SK-N-SH (cell line): ENCODE data around the gene CFAP99. TPM values are rescaled to one million over a fixed set of nuclear protein-coding genes. Genes with fewer than 3 reads are reported as not detected.

ENCODE experiments used
- CTCF ChIA-PET: fragments of 300-600, 350-600 bp; formaldehyde crosslinking; extraction: SDS; loops from one replicate; lab custom pipeline; 2021; lab: Yijun Ruan, JAX
- POLR2A ChIA-PET: fragments of 350-600 bp; sonication (Branson Sonifier 250); formaldehyde crosslinking; extraction: SDS; loops from one replicate; lab custom pipeline; 2020; ENCODE audit warnings: antibody characterized with exemption, inconsistent platforms; lab: Yijun Ruan, JAX
- DNase-seq: peaks from one replicate; pipeline ENCODE4 v3.0.0; 2012
- H2AFZ ChIP-seq: fragments of 200-600 bp; sonication (generic); 2 replicates; pipeline ENCODE4 v1.8.1; 2016; ENCODE audit warnings: antibody characterized with exemption, mild to moderate bottlenecking, low read depth
- H3F3A ChIP-seq: fragments of 200-600 bp; sonication (generic); replicated peaks from 2 replicates; pipeline ENCODE3; 2016; ENCODE audit warnings: antibody characterized with exemption, mild to moderate bottlenecking; ENCODE audit not compliant: insufficient read depth
- H3K27ac ChIP-seq, 2 experiments: fragments of 200-500 bp in 1 of 2; fragments of 200-600 bp in 1 of 2; sonication (Bioruptor generic) in 1 of 2; sonication (generic), shearing (Covaris generic) in 1 of 2; 2 replicates each; pipeline versions ENCODE4 v1.5.1 to v1.6.1; 2014 to 2016; ENCODE audit warnings: low read depth in 2 of 2, inconsistent platforms in 1 of 2, low read length in 1 of 2, mild to moderate bottlenecking in 1 of 2, mixed read lengths in 1 of 2
- H3K27me3 ChIP-seq: fragments of 200-600 bp; sonication (generic), shearing (Covaris generic); 2 replicates; pipeline ENCODE4 v1.6.1; 2016; ENCODE audit warnings: mixed run types; ENCODE audit not compliant: insufficient read depth
- H3K36me3 ChIP-seq, 2 experiments: fragments of 200-500 bp in 1 of 2; fragments of 200-600 bp in 1 of 2; sonication (Bioruptor generic) in 1 of 2; sonication (generic) in 1 of 2; replicated peaks in 1 of 2; 2 replicates each; pipeline versions ENCODE3 to v1.5.1; 2014 to 2016; ENCODE audit warnings: low read length in 1 of 2, mild to moderate bottlenecking in 1 of 2; ENCODE audit not compliant: insufficient read depth in 2 of 2, control insufficient read depth in 1 of 2
- H3K4me1 ChIP-seq, 2 experiments: fragments of 200-500 bp in 1 of 2; fragments of 200-600 bp in 1 of 2; sonication (Bioruptor generic) in 1 of 2; sonication (generic), shearing (Covaris generic) in 1 of 2; 2 replicates each; pipeline versions ENCODE4 v1.5.1 to v1.6.1; 2014 to 2016; ENCODE audit warnings: low read depth in 1 of 2, low read length in 1 of 2, mixed run types in 1 of 2; ENCODE audit not compliant: insufficient read depth in 2 of 2, control insufficient read depth in 1 of 2
- H3K4me2 ChIP-seq: fragments of 200-600 bp; sonication (generic), shearing (Covaris generic); 2 replicates; pipeline ENCODE4 v1.6.1; 2017; ENCODE audit warnings: mixed run types
- H3K4me3 ChIP-seq, 2 experiments: fragments of 200-500 bp in 1 of 2; fragments of 200-600 bp in 1 of 2; sonication (Bioruptor generic) in 1 of 2; sonication (generic), shearing (Covaris generic) in 1 of 2; 2 replicates each; pipeline versions ENCODE4 v1.5.1 to v1.8.1; 2014 to 2016; ENCODE audit warnings: low read depth in 2 of 2, inconsistent platforms in 1 of 2, low read length in 1 of 2, mild to moderate bottlenecking in 1 of 2, mixed read lengths in 1 of 2, moderate library complexity in 1 of 2
- H3K79me2 ChIP-seq: fragments of 200-600 bp; sonication (generic); 2 replicates; pipeline ENCODE4 v1.8.1; 2017; ENCODE audit warnings: mild to moderate bottlenecking; ENCODE audit not compliant: insufficient read depth
- H3K9ac ChIP-seq: fragments of 200-600 bp; sonication (generic); 2 replicates; pipeline ENCODE4 v1.6.1; 2017; ENCODE audit warnings: mixed run types
- H3K9me2 ChIP-seq: fragments of 200-600 bp; sonication (generic); 2 replicates; pipeline ENCODE4 v1.6.1; 2017; ENCODE audit warnings: mixed run types
- H3K9me3 ChIP-seq: fragments of 200-600 bp; sonication (generic); 2 replicates; pipeline ENCODE4 v1.6.1; 2017; ENCODE audit warnings: mixed run types, mild to moderate bottlenecking, moderate library complexity
- H4K20me1 ChIP-seq: fragments of 200-600 bp; sonication (generic); 2 replicates; pipeline ENCODE4 v1.6.1; 2017; ENCODE audit warnings: mild to moderate bottlenecking, mixed run types; ENCODE audit not compliant: insufficient read depth
- CHD2 ChIP-seq: fragments of 150-350 bp; IDR thresholded peaks from 2 replicates; pipeline ENCODE4 v1.6.1; 2018; ENCODE audit warnings: low read length; ENCODE audit not compliant: partially characterized antibody
- CTCF ChIP-seq: fragments of 200-600 bp; sonication (generic); IDR thresholded peaks from 2 replicates; pipeline ENCODE4 v1.6.1; 2017; ENCODE audit warnings: antibody characterized with exemption, mild to moderate bottlenecking, moderate library complexity
- ELF1 ChIP-seq: IDR thresholded peaks from 2 replicates; pipeline ENCODE4 v1.4.0; 2012
- EP300 ChIP-seq, 2 experiments: IDR thresholded peaks; 2 replicates each; pipeline versions ENCODE4 v1.4.0 to v1.6.1; 2012; ENCODE audit warnings: borderline replicate concordance in 1 of 2, low read depth in 1 of 2, low read length in 1 of 2
- FOSL2 ChIP-seq: IDR thresholded peaks from 2 replicates; pipeline ENCODE4 v1.4.0; 2012; ENCODE audit warnings: low read depth, mild to moderate bottlenecking, moderate library complexity, borderline replicate concordance
- FOXJ3 ChIP-seq: sonication (generic); formaldehyde crosslinking; IDR thresholded peaks from 2 replicates; pipeline ENCODE4 v1.5.1; 2020; ENCODE audit warnings: mild to moderate bottlenecking, missing genetic modification reagents
- FOXM1 ChIP-seq: IDR thresholded peaks from 2 replicates; pipeline ENCODE4 v1.4.0; 2012; ENCODE audit warnings: low read depth, mild to moderate bottlenecking
- JUND ChIP-seq: IDR thresholded peaks from 2 replicates; pipeline ENCODE4 v1.4.0; 2012
- MAX ChIP-seq: IDR thresholded peaks from 2 replicates; pipeline ENCODE4 v1.4.0; 2012; ENCODE audit warnings: low read depth
- MEF2A ChIP-seq: IDR thresholded peaks from 2 replicates; pipeline ENCODE4 v1.4.0; 2012; ENCODE audit warnings: low read depth, borderline replicate concordance
- MXI1 ChIP-seq: IDR thresholded peaks from 2 replicates; pipeline ENCODE4 v1.6.1; 2012; ENCODE audit warnings: mild to moderate bottlenecking, low read depth, low read length, improper control_type of control experiment
- RAD21 ChIP-seq: IDR thresholded peaks from 2 replicates; pipeline ENCODE4 v1.6.1; 2012; ENCODE audit warnings: mild to moderate bottlenecking, low read length
- RCOR1 ChIP-seq: fragments of 150-350 bp; IDR thresholded peaks from 2 replicates; pipeline ENCODE4 v1.6.1; 2017; ENCODE audit warnings: antibody characterized with exemption, low read length
- REST ChIP-seq: IDR thresholded peaks from 2 replicates; pipeline ENCODE4 v1.6.1; 2012; ENCODE audit warnings: mild to moderate bottlenecking, low read depth, low read length, moderate library complexity
- RFX5 ChIP-seq: IDR thresholded peaks from 2 replicates; pipeline ENCODE4 v1.6.1; 2012; ENCODE audit warnings: mild to moderate bottlenecking, improper control_type of control experiment, low read length
- TEAD4 ChIP-seq: IDR thresholded peaks from 2 replicates; pipeline ENCODE4 v1.4.0; 2012; ENCODE audit warnings: mild to moderate bottlenecking, borderline replicate concordance; ENCODE audit not compliant: insufficient read depth
- USF1 ChIP-seq: IDR thresholded peaks from 2 replicates; pipeline ENCODE4 v1.4.0; 2012; ENCODE audit warnings: low read depth, borderline replicate concordance
- ZBTB33 ChIP-seq: IDR thresholded peaks from 2 replicates; pipeline ENCODE4 v1.4.0; 2012; ENCODE audit warnings: low read depth, borderline replicate concordance
- WGBS: methylation state at CpG from one replicate; pipeline ENCODE4 v1.1.6; 2017; ENCODE audit warnings: low lambda C conversion rate; 5-methylcytosine and 5-hydroxymethylcytosine counted together
- polyA plus RNA-seq, 3 experiments: library from polyadenylated mRNA; depleted of rRNA; stranded (reverse); fragments of >200 nt; gene quantifications; 2 replicates each; pipeline ENCODE4 v1.2.3, GENCODE V29; 2012

CFAP99 gene
- polyA plus RNA-seq, 1 of the 3 experiments (the other 2 are of a cell fraction): 0.13 TPM

- DNase-seq: no peak
- ChIA-PET CTCF (no interaction called here), POLR2A (no interaction called here)
- Histone ChIP-seq H3K9me2 (no peaks in the 10 kb centered on the region), H3F3A (no peaks in the 10 kb centered on the region), H3K79me2 (peaks cover 100% of the 10 kb centered on the region), H3K27me3 (no peaks in the 10 kb centered on the region), H3K4me3 (no peak overlapping the region), H3K4me1 (peaks cover 12 to 13% of the 10 kb centered on the region in 2 experiments; a peak in 2 of 4 replicates), H3K9ac (no peak overlapping the region), H3K4me2 (no peak overlapping the region), H4K20me1 (peaks cover 98% of the 10 kb centered on the region), H3K27ac (no peak overlapping the region), H3K9me3 (no peaks in the 10 kb centered on the region), H2AFZ (no peak overlapping the region), H3K36me3 (peaks cover 14% of the 10 kb centered on the region in 2 experiments)
- TF ChIP-seq ELF1: no peak
- no peak for TF ChIP-seq MAX
- no peak for TF ChIP-seq CHD2
- TF ChIP-seq FOSL2: no peak
- TF ChIP-seq MEF2A: no peak
- TF ChIP-seq CTCF: no peak
- TF ChIP-seq RAD21: no peak
- no peak for TF ChIP-seq TEAD4
- no peak for TF ChIP-seq RCOR1
- TF ChIP-seq MXI1: no peak
- TF ChIP-seq RFX5: no peak
- TF ChIP-seq REST: no peak
- WGBS: 94% methylated on average over 6 of the region's 6 CpGs
These were observed 68.2 kb downstream of the CFAP99 start for GRCh38 chr4:2486981-2487380.

- Histone ChIP-seq H3K27me3 (no peaks in the 10 kb centered on the region), H3K9me2 (no peaks in the 10 kb centered on the region), H3K4me3 (no peak overlapping the region), H3F3A (no peaks in the 10 kb centered on the region), H3K27ac (no peak overlapping the region), H4K20me1 (peaks cover 96% of the 10 kb centered on the region), H3K9ac (no peak overlapping the region), H3K4me2 (no peak overlapping the region), H2AFZ (no peak overlapping the region), H3K79me2 (peaks cover 100% of the 10 kb centered on the region), H3K36me3 (peaks cover 18 to 19% of the 10 kb centered on the region in 2 experiments), H3K4me1 (peaks cover 5 to 7% of the 10 kb centered on the region in 2 experiments; a peak in 2 of 4 replicates), H3K9me3 (no peaks in the 10 kb centered on the region)
- WGBS: 92% methylated on average over 6 of the region's 6 CpGs
- DNase-seq: no peak
- ChIA-PET POLR2A (no interaction called here), CTCF (interaction anchor here (0.9 kb wide), 1 partner anchor 268 kb away, joined by 3 read pairs; no protein-coding TSS in a partner anchor)
- no peak for TF ChIP-seq USF1
- TF ChIP-seq RAD21: no peak
- no peak for TF ChIP-seq CHD2
- TF ChIP-seq EP300 (IDR thresholded peaks at IDR 0.05; ENCODE audit: borderline replicate concordance in 1 of 2, low read depth in 1 of 2, low read length in 1 of 2): no peak
- no peak for TF ChIP-seq TEAD4
- no peak for TF ChIP-seq JUND
- TF ChIP-seq ZBTB33: no peak
- no peak for TF ChIP-seq FOXJ3
- no peak for TF ChIP-seq FOXM1
These were observed 68.9 kb downstream of the CFAP99 start for GRCh38 chr4:2487632-2488031.
